H54 (cell line): ENCODE data around the gene SLC4A9.

Experiments used
- DNase-seq: peaks from one replicate; pipeline ENCODE4 v3.0.0; 2011; ENCODE audit warnings: low spot score, mixed read lengths; ENCODE audit not compliant: insufficient read length
- FAIRE-seq: peaks from 3 replicates; lab custom pipeline; 2011; peaks lifted over from hg19 to GRCh38; lab: Jason Lieb, UNC
- POLR2A ChIP-seq: IDR thresholded peaks from 2 replicates; pipeline ENCODE4 v1.6.1; 2011; ENCODE audit warnings: low read depth, mild to moderate bottlenecking, low read length

SLC4A9 gene, protein sequence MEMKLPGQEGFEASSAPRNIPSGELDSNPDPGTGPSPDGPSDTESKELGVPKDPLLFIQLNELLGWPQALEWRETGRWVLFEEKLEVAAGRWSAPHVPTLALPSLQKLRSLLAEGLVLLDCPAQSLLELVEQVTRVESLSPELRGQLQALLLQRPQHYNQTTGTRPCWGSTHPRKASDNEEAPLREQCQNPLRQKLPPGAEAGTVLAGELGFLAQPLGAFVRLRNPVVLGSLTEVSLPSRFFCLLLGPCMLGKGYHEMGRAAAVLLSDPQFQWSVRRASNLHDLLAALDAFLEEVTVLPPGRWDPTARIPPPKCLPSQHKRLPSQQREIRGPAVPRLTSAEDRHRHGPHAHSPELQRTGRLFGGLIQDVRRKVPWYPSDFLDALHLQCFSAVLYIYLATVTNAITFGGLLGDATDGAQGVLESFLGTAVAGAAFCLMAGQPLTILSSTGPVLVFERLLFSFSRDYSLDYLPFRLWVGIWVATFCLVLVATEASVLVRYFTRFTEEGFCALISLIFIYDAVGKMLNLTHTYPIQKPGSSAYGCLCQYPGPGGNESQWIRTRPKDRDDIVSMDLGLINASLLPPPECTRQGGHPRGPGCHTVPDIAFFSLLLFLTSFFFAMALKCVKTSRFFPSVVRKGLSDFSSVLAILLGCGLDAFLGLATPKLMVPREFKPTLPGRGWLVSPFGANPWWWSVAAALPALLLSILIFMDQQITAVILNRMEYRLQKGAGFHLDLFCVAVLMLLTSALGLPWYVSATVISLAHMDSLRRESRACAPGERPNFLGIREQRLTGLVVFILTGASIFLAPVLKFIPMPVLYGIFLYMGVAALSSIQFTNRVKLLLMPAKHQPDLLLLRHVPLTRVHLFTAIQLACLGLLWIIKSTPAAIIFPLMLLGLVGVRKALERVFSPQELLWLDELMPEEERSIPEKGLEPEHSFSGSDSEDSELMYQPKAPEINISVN

DNA sequence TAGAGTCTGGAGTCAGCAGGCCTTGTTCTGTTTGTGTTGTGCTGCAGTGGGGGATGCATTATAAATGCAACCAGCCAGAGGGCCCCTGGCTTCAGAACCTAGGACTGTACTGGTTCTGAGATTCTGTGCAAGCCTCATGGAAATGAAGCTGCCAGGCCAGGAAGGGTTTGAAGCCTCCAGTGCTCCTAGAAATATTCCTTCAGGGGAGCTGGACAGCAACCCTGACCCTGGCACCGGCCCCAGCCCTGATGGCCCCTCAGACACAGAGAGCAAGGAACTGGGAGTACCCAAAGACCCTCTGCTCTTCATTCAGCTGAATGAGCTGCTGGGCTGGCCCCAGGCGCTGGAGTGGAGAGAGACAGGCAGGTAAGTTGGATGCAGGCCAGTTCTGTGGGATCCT, at the start of gene SLC4A9:
Gene SLC4A9 (plus strand): TSS at position 94 of the 400 bp plus-strand sequence. CDS start 43 bp downstream, at position 137.
- FAIRE-seq (no peak), DNase-seq (no peak)
- no peak for TF ChIP-seq POLR2A

DNA sequence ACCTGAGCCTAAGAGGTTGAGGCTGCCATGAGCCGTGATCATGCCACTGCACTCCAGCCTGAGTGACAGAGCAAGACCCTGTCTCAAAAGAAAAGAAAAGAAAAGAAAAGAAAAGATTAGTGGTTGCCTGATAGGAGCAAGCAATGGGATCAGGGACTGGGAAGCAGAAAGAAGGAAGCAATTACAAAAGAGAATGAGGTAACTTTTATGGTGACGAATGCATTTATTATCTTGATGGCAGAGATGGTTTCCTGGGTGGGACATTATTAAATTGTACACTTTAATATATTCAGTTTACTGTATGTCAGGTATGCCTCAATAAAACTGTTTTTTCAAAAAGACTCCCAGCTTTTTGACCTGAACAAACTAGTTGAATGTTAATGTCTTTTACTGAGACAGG, 49.6 kb upstream of the SLC4A9 start:
- DNase-seq (no peak), FAIRE-seq (no peak)
- no peak for TF ChIP-seq POLR2A

DNA sequence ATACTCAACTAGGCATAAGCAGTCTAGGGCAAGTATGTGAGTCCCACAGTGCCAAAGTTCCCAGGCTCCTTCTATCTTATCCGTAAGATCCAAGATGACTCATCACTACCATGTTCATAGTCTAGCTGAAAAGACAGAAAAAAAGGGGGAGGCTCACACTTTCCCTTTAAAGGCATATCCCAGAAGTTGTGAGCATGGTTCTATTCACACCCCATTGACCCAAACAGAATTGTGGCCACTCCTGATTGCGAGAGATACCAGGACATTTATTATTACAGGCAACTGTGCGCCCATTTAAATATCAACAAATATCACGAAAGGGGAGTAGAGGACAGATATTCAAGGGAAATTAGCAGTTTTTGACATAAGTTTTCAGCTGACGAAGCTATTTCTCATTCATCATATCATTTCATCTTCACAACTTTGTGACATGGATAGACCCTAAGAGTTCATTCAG, 49.0 kb upstream of the SLC4A9 start:
- FAIRE-seq (peak; percentile 27), DNase-seq (no peak)
- no peak for TF ChIP-seq POLR2A

DNA sequence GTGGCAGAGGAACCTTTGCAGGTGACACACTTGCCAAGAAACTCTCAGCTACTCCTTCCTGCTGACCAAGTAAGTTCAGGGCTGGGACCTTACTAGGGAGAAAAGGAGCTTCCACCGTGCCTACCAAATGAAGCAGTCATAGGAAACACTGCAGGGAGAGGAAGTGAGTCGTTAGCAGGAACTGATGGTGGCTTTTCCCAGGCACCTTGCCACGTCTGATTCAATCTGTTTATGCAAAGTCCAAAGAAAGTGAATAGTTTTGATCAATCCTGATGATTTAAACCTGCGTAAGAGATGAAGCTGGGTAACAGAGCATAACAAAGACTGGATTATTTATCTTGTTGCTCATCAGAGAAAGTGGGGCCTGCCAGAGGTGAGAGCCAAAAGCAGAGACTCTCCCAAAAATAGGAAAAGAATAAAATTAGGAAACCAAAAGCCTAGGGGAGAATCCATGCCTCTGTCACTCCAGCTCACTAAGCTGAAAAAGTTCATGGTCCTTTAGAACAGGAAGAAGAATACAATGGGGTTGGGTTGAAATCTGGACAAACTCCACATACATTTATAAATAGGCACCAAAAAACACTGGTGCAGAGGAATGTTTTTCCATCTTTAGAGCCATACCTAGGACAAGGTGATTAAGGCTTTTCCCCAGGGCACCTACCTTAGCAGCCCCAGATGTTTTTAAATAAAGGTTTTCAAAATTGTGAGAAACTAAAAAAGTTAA, 47.8 kb upstream of the SLC4A9 start:
- DNase-seq: peak; percentile 32
- peak; percentile 94 for FAIRE-seq
- TF ChIP-seq POLR2A: no peak

DNA sequence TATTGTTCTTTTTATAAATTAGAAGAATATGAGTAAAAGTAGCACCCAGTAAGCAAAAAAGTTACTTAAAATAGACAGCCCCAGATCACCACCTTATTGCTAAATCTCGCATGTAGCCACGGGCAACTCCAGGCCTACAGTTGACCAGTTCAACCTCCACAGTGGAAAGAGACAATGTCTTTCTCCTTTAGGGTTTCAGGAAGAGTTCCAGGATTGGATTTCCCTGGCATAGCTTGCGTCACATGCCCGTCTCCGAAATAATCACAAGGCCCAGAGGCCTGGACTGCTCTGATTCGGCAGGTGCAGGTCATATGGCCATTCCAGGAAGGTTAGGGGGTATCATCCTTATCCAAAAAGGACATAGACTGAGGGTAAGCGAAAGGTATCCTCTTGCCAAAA, 47.2 kb upstream of the SLC4A9 start:
- DNase-seq: no peak
- TF ChIP-seq POLR2A: no peak
- FAIRE-seq: no peak

DNA sequence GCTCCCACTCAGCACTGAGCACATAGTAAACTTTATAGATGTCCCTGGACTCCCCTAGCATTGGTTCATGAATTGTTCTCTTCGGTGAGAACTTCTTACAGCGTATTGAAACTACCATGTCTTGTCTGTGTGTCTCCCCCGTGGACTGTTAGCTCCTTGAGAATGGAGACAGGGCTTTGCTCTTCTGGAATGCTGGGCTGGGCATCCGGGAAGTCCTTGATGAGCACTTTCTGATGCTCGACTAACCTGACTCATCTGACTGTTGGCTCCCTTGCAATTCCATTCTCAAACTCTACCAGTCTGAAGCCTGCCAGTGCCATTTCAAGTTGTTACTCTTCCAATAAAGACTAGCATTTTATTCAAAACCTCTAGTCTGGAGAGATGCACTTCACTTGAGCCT, 42.1 kb upstream of the SLC4A9 start:
- FAIRE-seq (no peak), DNase-seq (no peak)
- no peak for TF ChIP-seq POLR2A

DNA sequence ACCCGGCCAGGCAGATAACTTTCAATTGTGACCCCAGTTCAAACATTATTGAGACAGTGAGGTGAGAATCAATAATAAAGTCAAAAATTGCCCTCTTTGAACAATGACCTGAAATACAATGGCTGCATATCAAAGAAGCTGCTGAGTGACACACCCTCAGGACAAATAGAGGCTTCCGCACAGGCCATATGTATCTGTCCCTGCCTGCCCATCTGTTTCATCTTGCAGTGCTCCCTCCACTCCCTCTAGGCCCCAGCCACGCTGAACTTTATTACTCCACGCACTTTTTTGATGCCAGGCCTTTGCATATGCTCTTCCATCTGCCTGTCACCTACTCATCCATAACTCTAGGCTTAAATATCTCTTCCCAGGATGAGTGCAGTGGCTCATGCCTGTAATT, 41.2 kb upstream of the SLC4A9 start:
- TF ChIP-seq POLR2A: no peak
- no peak for DNase-seq
- no peak for FAIRE-seq

DNA sequence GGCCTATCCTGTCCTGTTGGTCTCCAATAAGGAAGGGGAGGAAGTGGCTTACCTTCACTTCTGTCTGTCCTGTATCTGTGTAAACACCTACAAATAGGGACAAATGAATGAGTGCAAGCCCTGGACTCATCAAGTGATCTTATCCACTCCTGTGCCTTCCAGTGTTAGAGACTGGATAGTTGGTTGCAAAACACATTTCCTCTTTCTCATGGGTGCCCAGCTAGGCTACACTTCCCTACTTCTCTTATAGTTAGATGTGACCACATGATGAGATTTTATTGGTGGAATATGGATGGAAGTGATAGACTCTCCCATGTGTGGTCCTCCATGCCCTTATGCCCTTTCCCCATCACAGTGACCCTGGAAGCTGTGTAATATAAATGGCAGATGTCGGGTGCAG, 40.2 kb upstream of the SLC4A9 start:
- no peak for TF ChIP-seq POLR2A
- FAIRE-seq: no peak

DNA sequence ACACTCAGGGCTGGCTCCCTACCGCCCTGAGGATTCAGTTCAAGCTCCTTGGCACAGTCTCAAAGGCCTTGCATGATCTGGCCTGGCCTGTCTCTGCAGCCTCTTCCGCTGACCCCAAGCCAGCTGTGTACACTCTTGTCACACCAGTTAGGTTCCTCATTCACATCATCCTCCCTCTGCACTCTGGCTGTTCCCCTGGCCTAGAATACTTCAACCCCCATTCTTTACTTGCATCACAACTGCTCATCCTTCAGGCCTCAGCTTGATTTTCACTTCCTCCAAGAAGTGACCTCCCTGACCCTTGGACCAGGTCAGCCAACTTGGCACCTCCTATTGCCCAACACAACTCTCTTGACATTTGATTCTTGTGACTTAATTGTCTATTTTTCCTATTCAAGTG, 38.2 kb upstream of the SLC4A9 start:
- FAIRE-seq (no peak), DNase-seq (no peak)
- no peak for TF ChIP-seq POLR2A

More for the DNA sequence above, 40.2 kb upstream of the SLC4A9 start:
- DNase-seq: no peak

DNA sequence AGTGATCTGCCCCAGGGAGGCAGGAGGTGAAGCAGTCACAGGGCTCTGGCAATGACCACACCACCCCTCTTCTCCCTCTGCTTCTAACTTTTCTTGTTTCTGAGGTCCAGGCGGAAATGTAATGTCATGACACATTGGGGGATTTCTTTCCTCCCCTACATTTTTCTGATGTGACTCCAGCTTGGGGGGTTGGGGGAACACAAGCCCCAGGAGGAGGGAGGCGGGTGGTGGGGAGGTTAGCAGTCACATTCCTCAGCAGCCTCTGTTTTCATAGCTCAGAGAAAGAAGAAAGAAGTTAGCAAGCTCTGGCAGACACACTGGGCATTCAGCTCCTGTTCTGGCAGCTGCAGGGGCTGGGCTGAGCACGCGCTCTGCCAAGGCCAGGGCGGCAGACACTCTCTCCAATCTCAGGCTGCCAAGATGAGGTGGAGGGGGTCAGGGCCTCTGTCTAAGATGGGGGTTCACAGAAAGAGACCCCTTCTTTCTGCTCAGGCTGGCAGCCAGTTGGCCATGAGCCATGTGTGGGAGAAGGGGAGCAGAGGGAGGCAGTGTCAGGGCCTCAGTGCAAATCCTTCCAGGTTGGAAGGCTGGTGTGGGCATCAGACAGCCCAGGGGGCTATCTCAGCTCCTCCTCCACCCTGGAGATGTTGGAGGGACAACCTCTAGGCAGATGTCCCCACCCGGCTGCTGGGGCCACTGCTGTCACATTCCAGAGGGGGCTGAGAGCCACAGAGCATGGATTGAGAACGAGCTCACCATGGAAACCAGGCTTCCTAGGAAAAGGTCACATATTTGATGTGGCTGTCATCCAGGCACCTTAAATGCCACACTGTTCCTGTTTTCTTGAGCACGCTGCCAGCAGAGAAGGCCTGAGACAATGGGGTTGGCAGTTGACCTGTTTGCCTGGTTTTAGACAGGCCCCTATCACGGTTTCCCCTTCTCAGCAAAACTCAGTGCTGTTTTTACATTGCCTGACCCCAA, 37.0 kb upstream of the SLC4A9 start:
- FAIRE-seq: no peak
- TF ChIP-seq POLR2A: peak; percentile 38; the same call in 1 of the 2 replicates
- DNase-seq: peak; percentile 76

DNA sequence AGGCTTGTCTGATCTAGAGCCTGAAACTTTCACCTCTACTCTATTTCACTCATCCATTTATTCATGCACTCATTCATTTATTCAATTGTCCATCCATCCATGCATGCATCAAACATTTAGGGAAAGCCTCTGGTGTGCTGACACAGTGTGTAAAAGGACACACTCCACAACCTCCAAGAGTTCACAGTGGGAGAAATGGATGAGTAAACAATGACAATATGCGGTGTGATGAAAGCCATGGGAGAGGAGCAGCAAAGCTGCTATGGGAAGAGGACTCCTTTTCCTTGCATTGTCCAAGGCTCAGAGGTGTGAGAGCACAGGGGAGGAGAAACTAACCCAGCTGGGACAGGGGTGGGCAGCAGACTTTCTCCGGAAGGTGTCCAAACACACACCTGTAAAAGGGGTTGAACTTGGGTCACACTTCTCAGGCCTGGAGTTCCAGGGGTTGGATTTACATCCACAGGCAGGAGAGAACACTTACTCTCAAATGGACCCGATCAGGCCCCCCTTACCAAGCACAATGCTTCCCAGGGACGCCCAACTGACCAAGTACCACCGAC, 35.9 kb upstream of the SLC4A9 start:
- FAIRE-seq (no peak), DNase-seq (no peak)
- no peak for TF ChIP-seq POLR2A

DNA sequence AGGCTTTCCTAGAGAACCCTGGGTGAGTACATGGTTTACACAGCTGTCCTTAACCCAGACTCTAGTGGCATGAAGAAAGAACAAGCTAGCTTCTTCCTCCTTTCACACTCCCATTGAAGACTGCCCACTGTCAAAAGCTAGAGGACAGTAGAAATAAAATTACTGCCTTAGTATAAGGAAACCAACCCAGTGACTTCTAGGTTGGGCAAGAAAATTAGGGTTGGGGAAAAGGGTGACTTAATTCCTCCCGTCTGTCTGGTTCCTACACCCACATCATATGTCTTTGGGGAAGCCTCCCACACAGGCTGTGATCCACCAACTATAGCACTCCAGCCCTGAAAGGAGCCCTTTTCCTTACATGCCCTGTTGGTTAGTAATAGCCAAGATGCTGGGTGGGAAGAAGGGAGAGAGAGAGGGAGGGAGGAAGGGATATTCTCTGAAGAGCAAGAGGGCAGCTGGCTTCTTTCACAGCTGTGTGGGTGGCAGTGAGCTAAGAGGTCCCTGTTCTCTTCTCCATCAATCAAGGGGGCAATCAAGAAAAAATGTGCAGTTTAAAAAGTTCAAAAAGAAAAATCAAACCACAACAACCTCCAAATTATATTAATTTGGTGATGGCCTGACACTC, 35.3 kb upstream of the SLC4A9 start:
- DNase-seq: no peak
- no peak for FAIRE-seq

More for the DNA sequence above, 35.3 kb upstream of the SLC4A9 start:
- TF ChIP-seq POLR2A: no peak
